Fibroblast of skin of right biceps (primary cell): ENCODE measurements around the gene ZFP69.
"Not testable (repeated sequence)": the region's sequence is repeated elsewhere in the genome, so short reads cannot be mapped to it uniquely, and the experiment has no call there.

ENCODE experiments used
- DNase-seq: peaks from one replicate; pipeline ENCODE4 v3.0.0-alpha.2; 2013

Gene ZFP69

GRCh38 chr1:40476924-40477677 is at the start of gene ZFP69:
Gene ZFP69, plus strand, starts transcription at chr1:40477290. Its CDS starts 2,072 bp downstream, at chr1:40479362.
- peak; percentile 77 for DNase-seq

- no peak for DNase-seq
Measured at GRCh38 chr1:40431385-40431784, 45.7 kb upstream of the ZFP69 start.

DNA sequence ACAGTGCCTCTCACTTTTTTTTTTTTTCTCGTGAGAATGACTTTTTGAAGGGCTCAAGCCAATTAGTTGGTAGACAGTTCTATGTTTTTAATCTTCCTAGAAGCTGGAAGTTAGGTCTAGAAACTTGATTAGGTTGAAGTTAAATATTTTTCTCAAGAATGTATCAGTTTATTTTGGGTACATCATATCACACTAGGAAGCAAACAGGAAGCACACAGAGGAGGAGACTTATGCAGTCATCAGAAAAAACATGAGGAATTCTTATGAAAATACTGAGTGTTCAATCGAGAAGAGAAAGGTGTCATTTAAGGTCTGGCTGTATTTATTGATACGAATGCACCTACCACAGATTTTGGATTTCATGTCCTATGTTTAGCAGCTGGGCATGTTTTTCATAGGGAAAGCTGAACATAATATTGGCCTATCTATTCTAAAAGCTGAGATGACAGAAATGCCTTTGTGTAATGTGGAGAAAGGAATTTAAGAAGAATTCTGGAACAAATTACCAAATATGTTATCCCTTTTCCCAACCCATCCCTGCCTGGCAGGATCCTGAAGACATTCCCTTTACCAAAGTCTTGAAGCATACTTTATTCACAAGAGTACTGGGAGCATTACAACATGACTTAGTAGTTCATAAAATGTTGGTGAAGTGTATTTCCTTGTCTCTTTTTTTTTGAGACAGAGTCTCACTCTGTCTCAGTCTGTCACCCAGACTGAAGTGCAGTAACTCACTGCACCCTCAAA is 44.3 kb upstream of the ZFP69 start:
- peak; percentile 23 for DNase-seq

GRCh38 chr1:40435471-40435870 is 41.6 kb upstream of the ZFP69 start:
- peak; percentile 3 for DNase-seq

GRCh38 chr1:40435876-40436275 is 41.2 kb upstream of the ZFP69 start:
- no peak for DNase-seq

DNA sequence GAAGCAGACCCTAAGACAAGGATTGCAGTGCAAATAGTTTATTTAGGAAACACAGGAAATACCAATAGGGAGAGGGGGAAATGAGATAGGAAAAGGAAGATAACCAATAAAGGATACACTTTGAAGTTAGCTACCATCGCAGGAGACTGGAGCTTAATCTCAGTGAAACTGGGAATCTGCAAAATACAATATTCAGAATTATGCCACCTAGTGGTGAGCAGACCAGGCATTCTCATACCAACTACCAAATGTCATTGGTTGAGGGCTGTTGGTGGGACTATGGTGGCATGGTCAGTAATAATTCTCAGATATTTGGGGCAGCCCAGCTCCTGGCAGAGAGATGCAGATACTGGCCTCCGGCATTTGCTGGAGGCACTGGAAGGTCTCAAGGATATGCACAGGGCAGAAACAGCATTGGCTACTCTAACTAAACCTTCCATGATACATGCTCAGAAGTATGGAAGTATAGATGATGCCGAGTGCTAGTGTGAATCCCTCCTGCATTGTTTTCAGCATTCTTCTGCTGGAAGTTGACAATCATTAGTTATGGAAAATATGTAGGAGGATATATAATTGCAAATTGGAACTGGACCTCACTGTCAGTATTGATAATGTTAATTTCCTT is 38.6 kb upstream of the ZFP69 start:
- no peak for DNase-seq

GRCh38 chr1:40439247-40439646 is 37.8 kb upstream of the ZFP69 start:
- no peak for DNase-seq

- peak; percentile 93 for DNase-seq
Measured at GRCh38 chr1:40449684-40450494, 27.2 kb upstream of the ZFP69 start, which contains the start of gene ZFP69B. Gene ZFP69B, plus strand, starts transcription at chr1:40450476. Its CDS starts 486 bp downstream, at chr1:40450962.

GRCh38 chr1:40450495-40451237 is 26.4 kb upstream of the ZFP69 start:
- peak; percentile 73 for DNase-seq

- no peak for DNase-seq
Measured at GRCh38 chr1:40451238-40451585, 25.9 kb upstream of the ZFP69 start.

GRCh38 chr1:40454873-40455272 is 22.2 kb upstream of the ZFP69 start:
- no peak for DNase-seq

DNA sequence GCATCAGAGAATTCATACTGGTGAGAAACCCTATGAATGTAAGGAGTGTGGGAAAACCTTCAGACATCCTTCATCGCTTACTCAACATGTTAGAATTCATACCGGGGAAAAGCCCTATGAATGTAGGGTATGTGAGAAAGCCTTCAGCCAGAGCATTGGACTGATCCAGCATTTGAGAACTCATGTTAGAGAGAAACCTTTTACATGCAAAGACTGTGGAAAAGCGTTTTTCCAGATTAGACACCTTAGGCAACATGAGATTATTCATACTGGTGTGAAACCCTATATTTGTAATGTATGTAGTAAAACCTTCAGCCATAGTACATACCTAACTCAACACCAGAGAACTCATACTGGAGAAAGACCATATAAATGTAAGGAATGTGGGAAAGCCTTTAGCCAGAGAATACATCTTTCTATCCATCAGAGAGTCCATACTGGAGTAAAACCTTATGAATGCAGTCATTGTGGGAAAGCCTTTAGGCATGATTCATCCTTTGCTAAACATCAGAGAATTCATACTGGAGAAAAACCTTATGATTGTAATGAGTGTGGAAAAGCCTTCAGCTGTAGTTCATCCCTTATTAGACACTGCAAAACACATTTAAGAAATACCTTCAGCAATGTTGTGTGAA is 14.0 kb upstream of the ZFP69 start:
- DNase-seq = peak; percentile 15

- no peak for DNase-seq
Measured at GRCh38 chr1:40469327-40469726, 7.8 kb upstream of the ZFP69 start.

- DNase-seq = no peak
Measured at GRCh38 chr1:40475268-40475667, 1.8 kb upstream of the ZFP69 start.

DNA sequence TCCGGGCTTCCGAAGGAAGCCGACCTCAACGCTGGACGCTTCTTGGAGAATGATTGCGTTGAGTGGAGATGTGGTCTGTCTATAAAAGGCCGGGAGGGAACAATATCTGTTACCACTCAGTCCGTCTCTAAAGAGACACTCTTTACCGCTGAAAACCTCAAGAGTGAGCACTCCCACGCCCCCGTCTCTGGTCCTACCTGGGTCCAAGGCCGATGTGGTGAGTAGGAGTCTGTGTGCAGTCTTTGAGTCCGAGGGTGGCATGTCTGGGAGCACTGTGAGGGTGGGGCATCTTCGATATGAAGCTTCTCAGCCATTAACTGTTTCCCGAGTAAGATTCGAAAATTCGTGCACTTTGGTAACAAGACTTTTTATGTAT is 576 bp downstream of the ZFP69 start:
- DNase-seq = peak; percentile 12

DNA sequence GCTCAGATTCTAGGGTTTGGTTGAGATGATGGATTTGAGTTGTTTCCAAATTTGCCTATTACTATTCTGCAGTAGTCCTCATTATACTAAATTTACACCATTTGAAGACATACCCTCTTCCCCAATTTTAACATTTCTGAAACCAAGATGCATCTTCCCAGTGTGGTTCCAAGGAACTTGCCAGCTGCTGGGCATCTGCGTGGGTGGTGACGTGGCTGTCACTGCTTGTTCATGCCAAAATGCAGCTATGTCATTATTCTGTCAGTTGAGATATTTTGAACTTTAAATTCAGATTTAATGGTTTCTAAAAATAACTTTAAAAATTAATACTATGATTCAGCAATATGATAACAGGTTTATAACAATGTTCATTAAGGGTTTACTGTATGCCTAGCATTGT is 1.2 kb downstream of the ZFP69 start:
- DNase-seq = no peak

DNA sequence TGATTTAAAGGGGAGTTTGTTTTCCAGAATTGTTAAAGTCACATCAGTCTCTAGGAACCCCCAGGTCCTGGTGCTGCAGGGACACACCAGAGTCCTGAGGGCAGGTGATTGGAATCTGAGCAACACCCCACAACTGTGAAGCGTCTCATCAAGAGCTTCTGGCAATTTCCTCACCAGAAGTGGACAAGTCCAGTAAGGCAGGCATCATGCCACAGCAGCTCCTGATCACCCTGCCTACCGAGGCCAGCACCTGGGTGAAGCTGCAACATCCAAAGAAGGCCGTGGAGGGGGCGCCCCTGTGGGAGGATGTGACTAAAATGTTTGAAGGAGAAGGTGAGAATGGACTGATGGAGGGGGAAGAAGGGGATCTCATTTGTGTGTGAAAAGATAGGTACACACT is 2.1 kb downstream of the ZFP69 start:
- DNase-seq = no peak

- DNase-seq = peak; percentile 6
Measured at GRCh38 chr1:40495315-40495903, 18.3 kb downstream of the ZFP69 start.

- not testable (repeated sequence) for DNase-seq
Measured at GRCh38 chr1:40502651-40503050, 25.6 kb downstream of the ZFP69 start.

DNA sequence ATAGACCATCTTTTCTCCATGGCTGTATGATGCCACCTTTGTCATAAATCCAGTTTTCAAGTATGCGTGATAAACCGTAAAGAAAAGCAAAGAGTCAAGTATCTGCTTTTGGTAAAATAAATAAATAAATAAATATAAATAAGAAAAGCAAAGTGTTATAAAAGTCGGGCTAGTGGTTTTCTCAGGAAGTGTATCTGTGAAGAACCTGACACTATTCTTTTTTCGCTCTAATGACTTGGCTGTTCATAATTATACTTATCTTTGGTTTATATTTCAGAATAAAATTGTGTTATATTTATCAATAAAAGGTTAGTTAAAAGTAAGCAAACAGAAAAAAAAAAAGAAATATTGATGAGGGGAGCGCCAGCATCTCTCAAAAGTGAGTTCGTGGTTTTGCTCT is 30.9 kb downstream of the ZFP69 start:
- no peak for DNase-seq
